GM18868 (cell line): ENCODE results near the gene WNT2B.

Experiments used
- ATAC-seq: cut with Tn5 transposase; IDR thresholded peaks from one replicate; pipeline ENCODE4 v1.9.1; 2021; ENCODE audit warnings: mild to moderate bottlenecking, moderate library complexity; ENCODE audit not compliant: unreplicated experiment

WNT2B gene

GRCh38 chr1:112564081-112564480, 55.3 kb downstream of the WNT2B start:
- ATAC-seq: no peak

- no peak for ATAC-seq
These were observed 57.0 kb downstream of the WNT2B start for GRCh38 chr1:112565800-112566199.

GRCh38 chr1:112575154-112575804, 66.5 kb downstream of the WNT2B start:
- no peak for ATAC-seq

- ATAC-seq: no peak
These were observed 67.5 kb downstream of the WNT2B start for GRCh38 chr1:112576240-112576639.
